GM21360 (cell line): ENCODE measurements around the gene LRRC3C.
"Not testable (repeated sequence)": the region's sequence is repeated elsewhere in the genome, so short reads cannot be mapped to it uniquely, and the experiment has no call there.

ENCODE experiments used
- ATAC-seq: cut with Tn5 transposase; IDR thresholded peaks from one replicate; pipeline ENCODE4 v1.9.1; 2021; ENCODE audit warnings: mild to moderate bottlenecking, moderate library complexity; ENCODE audit not compliant: unreplicated experiment

LRRC3C gene

DNA sequence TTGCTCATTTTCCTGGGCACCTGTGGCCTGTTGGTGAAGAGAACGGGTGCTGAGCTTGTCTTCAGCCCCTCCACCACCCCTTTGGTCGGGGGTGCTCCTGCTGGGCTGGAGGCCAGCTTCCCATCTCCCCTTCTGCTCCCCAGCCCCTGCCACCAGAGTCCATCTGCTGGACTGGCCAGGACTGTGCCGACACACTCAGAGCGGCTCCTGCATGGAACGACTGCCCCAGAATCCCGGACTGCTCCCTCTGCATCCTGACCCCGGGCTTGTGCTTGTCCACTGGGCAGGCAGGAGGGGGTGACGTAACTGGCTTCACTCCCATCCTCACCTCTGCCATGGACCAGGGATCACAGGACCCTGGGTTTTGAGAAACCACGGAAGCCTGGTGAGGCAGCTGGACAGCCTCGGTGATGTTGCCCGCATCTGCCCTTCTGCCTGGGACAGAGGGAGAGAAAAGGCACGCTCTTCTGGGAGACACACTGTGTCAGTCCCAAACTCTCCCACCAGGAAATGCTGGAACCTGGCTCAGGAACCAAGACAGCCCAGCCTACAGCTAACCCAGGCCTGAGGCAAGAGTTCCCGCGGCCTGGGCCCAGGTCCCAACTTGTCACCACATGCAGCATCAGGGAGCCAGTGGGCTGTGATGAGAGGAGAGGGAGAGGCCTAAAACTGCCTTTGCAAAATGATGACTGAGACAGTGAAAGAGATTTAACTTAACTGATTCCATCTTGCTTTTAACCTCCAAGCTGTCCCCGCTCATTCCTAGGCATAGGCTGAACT, 19.2 kb downstream of the LRRC3C start:
- ATAC-seq: no peak

DNA sequence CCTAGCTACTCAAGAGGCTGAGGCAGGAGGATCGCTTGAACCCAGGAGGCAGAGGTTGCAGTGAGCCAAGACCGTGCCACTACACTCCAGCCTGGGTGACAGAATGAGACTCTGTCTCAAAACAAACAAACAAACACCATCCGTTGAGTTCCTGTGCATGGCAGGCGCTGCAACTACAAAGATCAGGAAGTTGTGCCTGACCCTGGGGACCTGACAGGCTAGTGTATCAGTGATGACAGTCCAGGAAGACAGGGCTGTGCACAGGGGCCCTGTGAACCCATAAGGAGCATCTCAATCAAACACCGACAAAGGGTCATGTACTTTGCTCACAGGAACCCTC, 20.9 kb downstream of the LRRC3C start:
- ATAC-seq: not testable (repeated sequence)

- ATAC-seq: no peak
These were observed 21.5 kb downstream of the LRRC3C start for GRCh38 chr17:39949028-39949427.

- ATAC-seq: no peak
These were observed 23.4 kb downstream of the LRRC3C start for GRCh38 chr17:39950871-39951348.

DNA sequence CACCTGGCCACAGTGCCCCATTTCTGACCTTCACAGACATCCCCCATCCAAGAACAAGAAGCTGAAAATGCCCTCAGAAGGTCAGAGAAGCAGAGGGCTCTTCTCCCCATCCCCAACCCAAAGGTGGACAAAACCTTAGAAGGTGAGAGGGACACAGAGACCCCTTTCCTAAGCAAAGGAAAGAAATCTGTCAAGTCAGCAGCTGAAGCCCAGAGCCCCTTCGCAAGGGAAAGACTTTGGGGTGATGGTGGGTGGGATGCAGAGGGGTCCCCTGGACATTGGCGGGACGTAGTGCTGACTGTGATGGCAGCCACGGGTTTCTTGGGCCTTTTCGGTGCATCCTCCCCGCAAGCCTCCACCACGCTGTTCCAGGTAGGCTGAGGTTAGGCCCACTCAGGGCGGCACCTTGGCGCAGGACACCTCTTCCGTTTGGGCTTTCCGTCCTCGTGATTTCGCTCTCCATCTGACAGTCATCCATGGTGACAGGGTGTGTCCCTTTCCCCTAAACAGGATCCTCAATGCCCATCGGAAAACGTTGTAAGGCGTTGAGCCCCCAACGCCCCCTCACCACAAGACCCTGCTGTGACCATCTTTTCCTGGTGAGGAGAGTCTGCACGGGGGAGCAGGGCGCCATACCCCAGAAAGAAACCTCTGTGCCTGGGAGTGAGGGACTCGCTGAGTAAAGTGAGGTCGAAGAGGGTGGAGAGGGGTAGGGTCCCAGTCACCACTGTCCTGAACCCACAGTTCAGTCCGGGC, 24.6 kb downstream of the LRRC3C start:
- peak; percentile 6 for ATAC-seq

DNA sequence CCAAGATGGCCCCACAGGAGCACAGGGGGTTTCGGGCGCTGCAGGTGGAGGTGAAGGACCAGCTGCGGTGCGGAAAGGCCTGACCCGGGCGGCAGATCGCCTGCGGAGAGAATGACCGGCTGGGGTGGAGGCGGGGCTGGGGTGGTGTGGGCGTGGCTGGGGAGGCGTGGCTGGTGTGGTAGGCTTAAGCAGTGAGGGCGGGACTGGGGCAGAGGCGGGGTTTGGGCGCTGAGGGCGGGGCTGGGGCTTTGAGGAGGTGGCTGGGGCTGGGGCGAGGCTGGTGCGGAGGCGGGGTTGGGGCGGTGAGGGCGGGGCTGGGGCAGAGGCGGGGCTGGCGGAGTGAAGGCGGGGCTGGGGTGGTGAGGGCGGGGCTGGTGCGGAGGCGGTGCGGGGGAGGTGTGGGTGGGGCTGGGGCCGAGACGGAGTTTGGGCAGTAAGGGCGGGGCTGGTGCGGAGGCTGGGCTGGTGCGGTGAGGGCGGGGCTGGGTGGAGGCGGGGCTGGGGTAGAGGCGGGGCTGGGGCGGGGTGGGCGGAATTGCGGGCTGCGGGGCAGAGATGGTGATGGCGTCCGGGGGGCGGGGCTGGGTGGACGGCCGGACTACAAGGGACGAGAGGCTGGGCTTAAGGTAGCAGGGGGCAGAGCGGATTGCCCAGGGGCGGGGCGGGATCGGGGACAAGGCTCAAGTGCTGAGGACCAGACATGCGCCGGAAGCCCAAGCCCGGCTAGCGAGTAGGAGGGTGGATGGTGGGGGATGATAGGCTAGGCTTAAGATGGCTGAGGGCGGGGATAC, 25.3 kb downstream of the LRRC3C start:
- peak; percentile 77 for ATAC-seq

GRCh38 chr17:39953471-39953888, 25.9 kb downstream of the LRRC3C start:
- no peak for ATAC-seq

- no peak for ATAC-seq
These were observed 27.3 kb downstream of the LRRC3C start for GRCh38 chr17:39954876-39955275.

DNA sequence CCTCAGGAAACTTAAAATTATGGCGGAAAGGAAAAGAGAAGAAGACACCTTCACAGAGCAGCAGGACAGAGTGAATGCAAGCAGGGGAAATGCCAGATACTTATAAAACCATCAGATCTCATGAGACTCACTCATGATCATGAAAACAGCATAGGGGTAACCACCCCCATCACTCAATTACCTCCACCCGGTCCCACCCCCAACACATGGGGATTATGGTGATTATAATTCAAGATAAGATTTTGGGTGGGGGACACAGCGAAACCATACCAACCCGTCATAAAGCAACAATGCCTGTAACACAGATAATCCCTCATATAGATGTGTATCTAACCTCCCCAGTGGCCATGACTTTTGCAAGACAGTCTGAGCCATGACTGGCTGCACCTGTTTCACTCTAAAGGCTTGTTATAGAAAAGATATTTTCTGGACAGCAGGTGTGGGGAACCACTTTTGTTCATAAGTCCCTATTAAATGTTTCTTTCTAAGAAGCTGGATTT, 28.2 kb downstream of the LRRC3C start:
- ATAC-seq: no peak

DNA sequence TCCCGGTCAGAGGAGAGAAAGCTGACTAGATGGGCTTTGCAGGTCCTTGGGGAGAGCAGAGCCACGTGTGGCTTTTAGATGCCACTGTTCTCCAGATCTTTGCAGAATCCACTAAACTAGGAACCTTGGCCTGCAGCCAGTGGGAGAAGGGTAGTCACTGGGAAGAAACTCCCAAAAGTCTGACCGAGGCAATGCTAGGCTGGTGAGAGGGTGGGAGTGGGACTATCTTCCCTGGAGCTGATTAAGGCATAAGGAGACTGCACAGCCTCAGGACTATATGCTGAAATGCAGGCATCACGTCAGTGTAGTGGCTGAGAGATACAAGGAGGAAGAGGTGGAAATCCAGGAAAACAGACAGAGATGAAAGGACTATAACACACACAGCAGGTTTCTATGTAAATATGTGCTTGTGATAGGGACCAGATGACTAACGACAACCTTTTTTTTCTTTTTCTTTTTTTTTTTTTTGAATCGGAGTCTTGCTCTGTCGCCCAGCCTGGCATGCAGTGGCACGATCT, 33.1 kb downstream of the LRRC3C start:
- no peak for ATAC-seq

GRCh38 chr17:39962642-39963220, 35.2 kb downstream of the LRRC3C start, which contains the start of gene GSDMA:
GSDMA (plus strand) TSS chr17:39963004; CDS start chr17:39965688, 2,684 bp downstream.
- ATAC-seq: no peak

DNA sequence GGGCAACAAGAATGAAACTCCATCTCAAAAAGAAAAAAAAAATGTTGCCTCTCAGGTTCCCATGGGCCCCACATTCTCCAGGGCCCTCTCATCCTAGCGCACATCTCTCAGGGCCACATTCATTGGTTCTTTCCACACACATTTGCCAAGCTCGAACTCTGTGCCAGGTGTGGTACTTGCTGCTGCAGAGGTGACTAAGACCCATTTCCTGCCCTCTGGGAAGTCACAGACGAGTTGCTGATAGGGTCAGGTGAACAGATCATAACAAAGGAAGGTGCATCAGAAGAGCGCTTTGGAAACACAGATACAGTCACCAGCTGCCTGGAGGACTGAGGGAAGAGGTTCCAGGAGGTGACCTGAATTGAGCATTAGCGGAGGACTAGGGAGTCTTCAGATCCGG, 36.3 kb downstream of the LRRC3C start:
- no peak for ATAC-seq

DNA sequence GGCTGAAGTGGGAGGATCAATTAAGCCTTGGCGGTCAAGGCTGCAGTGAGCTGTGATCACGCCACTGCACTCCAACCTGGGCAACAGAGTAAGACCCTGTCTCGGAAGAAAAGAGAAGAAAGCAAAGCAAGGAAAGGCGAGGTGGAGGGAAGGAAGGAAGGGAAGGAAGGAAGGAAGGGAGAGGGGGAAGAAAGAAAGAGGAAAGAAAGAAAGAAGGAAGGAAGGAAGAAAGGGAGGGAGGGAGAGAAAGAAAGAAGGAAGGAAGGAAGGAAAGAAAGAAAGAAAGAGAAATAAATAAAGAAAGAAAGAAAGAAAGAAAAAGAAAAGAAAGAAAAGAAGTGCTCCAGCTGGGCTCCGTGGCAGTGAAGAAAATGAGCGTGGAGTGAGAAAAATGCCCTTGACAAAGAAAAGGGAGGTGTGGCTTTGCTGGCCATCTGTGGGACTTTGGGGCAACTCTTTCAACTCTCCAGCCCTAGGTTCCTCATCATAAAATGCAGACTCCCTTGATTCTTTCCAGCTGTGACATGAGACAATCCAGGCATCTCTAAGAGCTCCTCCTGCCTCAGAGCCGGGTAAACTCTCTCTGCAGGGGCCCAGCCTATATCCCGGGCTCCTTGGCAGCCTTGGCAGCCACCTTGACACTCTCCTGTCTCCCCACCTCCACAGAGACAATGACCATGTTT, 37.6 kb downstream of the LRRC3C start:
- ATAC-seq: no peak

DNA sequence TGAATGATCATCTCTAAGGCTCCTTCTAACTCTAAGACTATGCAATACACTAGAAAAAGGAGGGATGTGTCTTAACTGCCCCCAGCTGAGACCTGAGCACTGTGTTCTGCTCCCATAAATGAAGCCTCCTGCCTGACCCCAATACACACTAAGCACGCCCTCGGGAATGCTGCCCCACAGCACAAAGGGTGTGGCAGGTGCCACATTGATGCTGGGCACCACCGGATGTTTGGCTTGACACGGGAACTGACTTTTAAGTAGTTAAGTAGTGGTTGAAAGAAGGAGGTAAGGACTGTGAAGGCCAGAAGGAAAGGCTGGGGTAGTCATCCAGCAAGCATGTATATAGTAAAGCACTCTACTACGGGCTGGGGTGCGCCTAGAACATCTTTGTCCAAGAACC, 39.2 kb downstream of the LRRC3C start:
- no peak for ATAC-seq

GRCh38 chr17:39968761-39969160, 41.2 kb downstream of the LRRC3C start:
- no peak for ATAC-seq

DNA sequence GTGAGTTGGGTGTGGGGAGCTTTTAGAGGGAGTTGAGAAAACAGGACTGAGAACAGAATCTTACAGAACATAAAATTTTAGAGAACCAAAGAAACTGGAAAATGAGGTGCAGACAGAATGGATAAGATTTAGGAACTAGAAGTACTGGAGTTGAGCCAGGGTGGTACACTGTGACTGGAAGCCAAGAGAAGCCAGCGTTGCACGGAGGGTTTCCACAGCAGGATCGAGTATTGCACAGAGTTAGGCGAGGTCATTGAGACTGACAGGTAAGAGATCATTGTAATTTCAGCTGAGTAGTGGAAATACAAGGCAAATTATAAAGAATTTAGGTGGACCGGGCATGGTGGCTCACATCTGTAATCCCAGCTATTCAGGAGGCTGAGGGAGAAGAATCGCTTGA, 41.8 kb downstream of the LRRC3C start:
- no peak for ATAC-seq

DNA sequence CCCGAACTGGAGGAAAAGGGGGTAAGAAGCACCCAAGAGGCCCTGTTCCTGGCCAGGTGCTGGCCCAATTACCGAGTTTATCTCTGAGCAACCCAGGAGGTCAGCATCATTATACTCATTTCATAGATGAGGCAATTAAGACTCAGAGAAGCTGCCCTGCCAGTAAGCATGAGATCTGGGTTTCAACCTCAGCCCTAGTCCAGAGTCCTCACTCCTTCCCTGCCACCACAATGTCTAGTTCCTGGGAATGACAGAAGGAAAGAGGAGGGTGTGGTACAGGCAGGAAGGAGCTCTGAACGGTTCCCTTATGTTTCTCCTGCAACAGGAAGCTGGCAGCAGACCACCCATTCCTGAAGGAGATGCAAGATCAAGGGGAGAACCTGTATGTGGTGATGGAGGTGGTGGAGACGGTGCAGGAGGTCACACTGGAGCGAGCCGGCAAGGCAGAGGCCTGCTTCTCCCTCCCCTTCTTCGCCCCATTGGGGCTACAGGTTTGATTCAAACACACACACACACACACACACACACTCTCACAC, 42.7 kb downstream of the LRRC3C start:
- ATAC-seq: no peak

GRCh38 chr17:39971076-39971603, 43.6 kb downstream of the LRRC3C start:
- no peak for ATAC-seq

DNA sequence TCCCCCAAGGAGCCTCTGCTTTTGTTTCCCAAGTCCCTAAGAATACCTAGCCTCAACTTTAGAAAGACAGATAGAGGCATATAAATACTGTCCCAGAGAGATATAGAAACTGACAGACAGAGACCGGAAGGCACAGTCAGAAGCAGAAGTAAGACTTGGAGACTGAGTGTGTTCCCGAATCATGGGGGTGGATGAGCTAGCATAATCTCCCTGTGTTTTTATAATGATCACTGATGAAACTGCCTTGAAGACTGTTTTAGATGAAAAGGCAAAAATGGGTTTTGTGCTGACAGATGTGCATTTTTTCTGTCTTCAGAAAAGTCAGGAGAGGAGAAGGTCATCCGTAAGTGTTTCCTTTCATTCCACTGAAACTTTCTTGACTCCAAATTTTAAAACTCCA, 44.7 kb downstream of the LRRC3C start:
- no peak for ATAC-seq
